GM21717 (cell line): Measurements from ENCODE around the gene LOXL4.

Source experiments
- ATAC-seq: cut with Tn5 transposase; IDR thresholded peaks from one replicate; pipeline ENCODE4 v1.9.1; 2021; ENCODE audit warnings: mild to moderate bottlenecking, moderate library complexity; ENCODE audit not compliant: unreplicated experiment

Gene LOXL4

DNA sequence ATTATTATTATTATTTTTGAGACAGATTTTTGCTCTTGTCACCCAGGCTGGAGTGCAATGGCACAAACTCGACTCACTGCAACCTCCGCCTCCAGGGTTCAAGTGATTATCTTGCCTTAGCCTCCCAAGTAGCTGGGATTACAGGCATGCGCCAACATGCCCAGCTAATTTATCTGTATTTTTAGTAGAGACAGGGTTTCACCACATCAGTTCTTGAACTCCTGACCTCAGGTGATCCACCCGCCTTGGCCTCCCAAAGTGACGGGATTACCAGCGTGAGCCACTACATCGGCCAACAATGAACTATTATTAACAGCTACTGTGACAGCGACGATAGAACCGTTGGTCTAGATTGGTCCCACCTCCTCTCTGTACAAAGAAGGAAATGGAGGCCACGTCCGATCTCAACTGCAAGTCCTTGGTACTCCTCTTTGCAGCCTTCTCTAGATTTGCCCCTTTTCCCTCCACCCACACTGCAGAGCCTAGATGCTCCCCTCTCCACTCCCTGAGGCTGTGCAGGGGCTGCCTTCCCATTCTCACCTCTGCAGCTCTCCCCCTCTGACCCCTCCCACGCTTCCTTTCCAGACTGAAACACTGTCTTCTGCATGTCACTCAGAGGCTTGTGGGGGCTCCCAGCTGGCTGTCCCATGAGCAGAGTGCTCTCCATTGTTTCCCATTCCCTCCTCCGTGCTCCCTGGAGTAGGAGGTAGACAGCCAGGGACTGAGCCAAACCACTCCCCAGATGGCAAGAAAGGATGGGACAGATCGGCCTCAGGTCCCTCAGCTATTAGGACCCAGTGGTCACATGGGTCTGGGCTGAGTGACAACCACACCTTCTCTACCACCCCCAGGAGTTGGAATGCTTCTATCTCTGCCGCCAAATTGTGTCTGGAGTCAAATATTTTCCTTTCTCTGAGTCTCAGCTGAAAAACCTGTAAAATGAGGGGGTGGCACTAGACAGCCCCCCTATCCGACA is 2.3 kb downstream of the LOXL4 start:
- no peak for ATAC-seq

- no peak for ATAC-seq
These were observed 3.5 kb downstream of the LOXL4 start for GRCh38 chr10:98264378-98265065.

GRCh38 chr10:98263088-98263487 is 4.9 kb downstream of the LOXL4 start:
- ATAC-seq = no peak

DNA sequence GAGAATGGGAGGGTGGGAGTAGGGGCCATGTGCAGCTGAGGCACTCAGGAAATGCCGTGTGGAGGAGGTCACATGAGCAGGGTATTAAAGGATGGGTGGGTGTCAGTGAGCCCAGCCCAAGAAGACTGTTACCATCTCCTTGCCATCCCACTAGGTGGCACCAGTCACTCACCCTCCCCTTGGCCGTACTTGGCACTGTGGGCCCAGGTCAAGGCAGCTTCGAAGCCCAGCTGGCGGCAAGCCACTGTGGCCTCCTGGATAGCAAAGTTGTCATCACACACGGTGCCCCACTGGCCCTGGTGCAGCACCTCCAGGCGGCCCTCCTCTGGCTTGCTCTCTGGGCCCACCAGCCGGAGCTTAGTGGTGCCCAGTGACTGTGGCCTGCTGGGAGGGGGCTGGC is 5.4 kb downstream of the LOXL4 start:
- ATAC-seq = no peak

GRCh38 chr10:98261436-98262277 is 6.3 kb downstream of the LOXL4 start:
- no peak for ATAC-seq

- no peak for ATAC-seq
These were observed 7.2 kb downstream of the LOXL4 start for GRCh38 chr10:98260752-98261151.

DNA sequence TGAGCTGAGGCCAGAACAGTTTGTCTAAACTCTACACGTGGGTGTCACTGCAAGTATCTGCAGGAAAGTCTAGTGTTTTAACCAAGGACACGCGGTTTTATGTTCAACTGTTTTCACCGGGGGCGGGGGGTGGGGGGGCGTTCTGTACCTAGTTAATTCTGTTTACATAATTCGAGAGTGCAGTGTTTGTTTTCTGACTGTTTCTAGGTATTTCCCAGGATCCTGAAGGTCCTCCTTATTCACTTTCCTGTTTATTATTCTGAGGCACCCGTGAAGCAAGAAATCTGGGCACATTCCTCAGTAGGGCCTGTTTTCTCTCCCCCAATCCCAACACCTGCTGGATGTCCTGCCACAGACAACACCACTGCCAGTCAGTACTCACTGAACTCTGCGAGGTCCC is 7.6 kb downstream of the LOXL4 start:
- ATAC-seq = no peak

DNA sequence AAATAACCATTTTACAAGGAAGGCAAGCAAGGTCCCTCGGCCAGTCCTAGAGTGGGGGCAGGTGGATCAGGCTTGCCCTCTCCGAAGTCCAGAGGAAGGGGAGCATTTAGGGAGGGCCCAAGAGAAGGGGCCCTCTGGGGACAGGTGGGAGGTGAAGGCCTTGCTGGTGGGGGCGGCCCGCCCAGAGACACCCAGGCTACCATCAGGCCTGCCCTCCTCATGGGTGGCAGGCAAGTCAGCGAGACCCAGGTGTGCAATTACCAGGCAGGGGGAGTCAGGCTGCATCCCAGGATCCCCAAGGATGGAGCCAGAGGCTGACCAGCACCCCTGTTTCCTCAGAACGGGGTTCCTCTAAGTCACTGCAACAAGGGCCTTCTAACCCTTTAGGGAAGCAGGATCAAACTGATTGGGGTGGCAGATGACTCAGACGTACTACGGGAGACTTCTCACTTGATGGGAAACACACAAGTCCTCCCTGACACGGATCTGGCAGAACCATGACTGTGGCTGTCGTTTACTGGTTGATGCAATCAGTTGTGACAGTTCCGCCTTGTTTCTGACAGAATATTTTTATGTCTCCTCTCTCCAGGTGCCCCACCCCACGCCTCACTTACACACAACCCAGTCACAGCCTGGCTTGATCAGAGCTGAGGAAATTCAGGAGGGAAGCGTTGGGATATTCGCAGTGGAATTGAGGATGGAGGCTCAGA is 8.2 kb downstream of the LOXL4 start:
- no peak for ATAC-seq

- no peak for ATAC-seq
These were observed 9.1 kb downstream of the LOXL4 start for GRCh38 chr10:98258683-98259454.

GRCh38 chr10:98257961-98258360 is 10.0 kb downstream of the LOXL4 start:
- ATAC-seq = no peak

DNA sequence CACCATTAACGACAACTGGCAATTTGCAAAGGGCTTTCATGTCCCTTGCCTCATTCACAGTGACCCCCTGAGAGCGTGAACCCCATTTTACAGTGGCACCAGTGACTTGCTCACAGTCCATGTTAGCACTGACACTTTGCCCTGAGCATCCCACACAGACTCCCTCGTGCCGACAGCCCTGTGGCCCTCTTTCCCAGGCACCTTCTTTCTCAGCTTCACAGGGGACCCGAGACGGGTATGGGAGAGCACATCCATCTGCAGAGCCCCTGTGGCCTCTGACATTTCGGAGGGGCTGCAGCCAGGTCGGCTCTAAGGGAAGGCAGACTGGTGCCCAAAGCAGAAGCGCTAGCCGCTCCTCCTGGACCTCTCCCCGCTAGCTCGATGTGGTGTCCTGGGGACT is 10.8 kb downstream of the LOXL4 start:
- ATAC-seq = no peak

DNA sequence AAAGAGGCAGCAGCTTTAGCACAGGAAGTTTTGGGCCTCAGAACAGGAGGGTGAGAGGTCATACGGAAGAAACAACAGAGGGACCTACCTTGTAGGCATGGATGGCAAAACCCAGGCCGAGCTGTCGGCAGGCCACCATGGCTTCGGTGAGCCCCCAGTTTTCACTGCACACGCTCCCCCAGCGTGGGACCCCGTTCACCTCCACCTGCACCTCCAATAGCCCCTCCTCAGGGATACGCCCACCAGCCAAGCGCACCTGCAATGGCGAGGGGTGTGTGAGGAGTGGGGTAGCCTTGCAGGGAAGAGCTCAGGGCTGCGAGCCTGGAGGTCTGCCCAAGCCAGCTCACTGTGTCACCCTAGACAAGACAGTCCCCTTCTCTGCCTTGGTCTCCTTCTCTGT is 11.3 kb downstream of the LOXL4 start:
- no peak for ATAC-seq

GRCh38 chr10:98255146-98255877 is 12.7 kb downstream of the LOXL4 start:
- no peak for ATAC-seq

DNA sequence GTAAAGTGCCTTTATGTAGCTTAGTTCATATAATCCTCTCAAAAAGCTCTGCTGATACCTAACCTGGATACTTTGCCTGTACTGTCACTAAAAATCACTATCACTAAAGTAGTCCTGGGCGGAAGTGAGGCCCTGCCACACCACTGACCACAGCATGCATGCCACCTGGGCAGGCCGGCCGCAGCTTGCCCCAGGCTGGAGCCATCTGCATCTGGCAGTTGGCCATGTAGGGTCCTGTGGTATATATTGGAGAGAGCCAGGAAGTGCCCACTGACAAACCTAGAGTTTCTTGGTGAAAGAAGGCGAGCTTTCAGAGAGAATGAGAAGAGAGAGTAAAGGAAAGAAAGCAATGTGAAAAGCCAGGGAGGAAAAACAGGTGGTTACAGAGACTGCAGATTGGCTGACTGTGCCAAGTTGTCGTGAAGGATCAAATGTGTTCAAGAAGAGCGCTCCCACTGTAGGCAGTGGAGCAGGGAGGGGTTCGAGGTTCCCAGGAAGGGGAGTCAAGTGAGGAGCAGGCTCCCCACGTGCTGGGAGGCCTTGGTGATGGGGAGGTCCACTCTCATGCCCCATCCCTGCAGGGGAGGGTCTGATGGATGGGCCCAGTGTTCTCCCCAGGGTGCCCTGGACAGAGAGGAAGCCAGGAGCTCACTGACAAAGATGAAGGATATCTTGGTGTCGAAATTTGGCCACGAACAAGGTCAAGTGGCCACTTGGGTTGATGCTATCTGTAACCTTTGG is 13.6 kb downstream of the LOXL4 start:
- ATAC-seq = no peak

DNA sequence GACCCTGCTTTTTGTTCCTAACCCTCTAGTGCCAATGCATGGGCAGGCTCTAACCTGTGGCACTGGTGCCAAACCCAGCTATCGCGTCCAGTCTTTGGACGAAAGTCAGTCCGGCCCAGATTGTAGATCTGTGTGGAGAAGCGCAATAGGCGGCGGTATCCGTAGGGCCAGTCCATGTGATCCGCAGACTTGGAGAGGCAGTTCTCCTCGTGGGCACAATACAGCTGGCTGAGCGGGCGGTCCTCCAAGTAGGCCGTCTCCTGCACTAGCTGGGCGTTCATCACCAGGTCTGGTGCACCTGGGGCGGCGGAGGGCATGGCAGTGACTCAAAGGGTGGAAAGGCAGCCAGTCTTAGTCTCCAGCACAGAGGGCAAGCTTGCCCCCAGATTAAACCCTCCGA is 14.5 kb downstream of the LOXL4 start:
- no peak for ATAC-seq

- ATAC-seq = no peak
These were observed 15.5 kb downstream of the LOXL4 start for GRCh38 chr10:98252464-98252863.

DNA sequence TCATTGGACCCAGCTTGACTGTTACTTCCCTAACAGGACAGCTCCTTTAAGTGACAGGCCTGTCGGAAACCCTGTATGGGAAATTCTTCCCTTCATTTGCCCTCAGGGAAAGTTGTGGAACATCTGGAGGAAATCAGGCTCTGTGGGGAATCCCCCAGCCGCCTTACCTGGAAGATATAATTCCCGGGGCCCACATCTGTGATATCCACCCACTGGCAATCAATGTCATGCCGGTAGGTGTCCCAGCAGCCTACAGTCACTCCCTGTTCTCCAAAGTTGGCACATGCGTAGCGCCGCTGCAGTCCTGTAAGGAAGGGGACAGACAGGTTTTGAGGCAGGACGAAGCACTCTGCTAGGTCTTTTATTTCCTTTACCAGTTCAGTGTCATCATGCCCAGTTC is 16.6 kb downstream of the LOXL4 start:
- ATAC-seq = no peak

- no peak for ATAC-seq
These were observed 18.9 kb downstream of the LOXL4 start for GRCh38 chr10:98249134-98249533.

- ATAC-seq = no peak
These were observed 20.0 kb downstream of the LOXL4 start for GRCh38 chr10:98248018-98248417.
